Neutrophil (primary cell): Measurements from ENCODE around the gene TRHDE.

ENCODE experiments used
- H3K27ac ChIP-seq: fragments of 200-600 bp; sonication (generic); 2 replicates; pipeline ENCODE4 v1.5.1; 2016; ENCODE audit warnings: mild to moderate bottlenecking, moderate library complexity
- H3K27me3 ChIP-seq: fragments of 200-600 bp; sonication (generic); 2 replicates; pipeline ENCODE4 v1.6.0; 2016; ENCODE audit warnings: mild to moderate bottlenecking
- H3K36me3 ChIP-seq: fragments of 200-600 bp; sonication (generic); 2 replicates; pipeline ENCODE4 v1.5.1; 2017
- H3K4me1 ChIP-seq, 2 experiments: fragments of 200-600 bp in 1 of 2; sonication (generic) in 1 of 2; 1 replicate in 1 of 2; 2 replicates in 1 of 2; pipeline versions ENCODE4 v1.5.1 to v1.6.1; 2013 to 2016; ENCODE audit warnings: low read depth in 1 of 2, low read length in 1 of 2, mild to moderate bottlenecking in 1 of 2, moderate library complexity in 1 of 2; ENCODE audit not compliant: control insufficient read depth in 1 of 2, insufficient read depth in 1 of 2
- H3K4me3 ChIP-seq, 2 experiments: fragments of 200-600 bp in 1 of 2; sonication (generic) in 1 of 2; 1 replicate in 1 of 2; 2 replicates in 1 of 2; pipeline ENCODE4 v1.5.1; 2013 to 2016; ENCODE audit warnings: low read depth in 1 of 2, low read length in 1 of 2, mild to moderate bottlenecking in 1 of 2, moderate library complexity in 1 of 2
- H3K9me3 ChIP-seq: fragments of 200-600 bp; sonication (generic); 2 replicates; pipeline ENCODE4 v1.5.1; 2016
- CTCF ChIP-seq: fragments of 200-600 bp; sonication (generic); IDR thresholded peaks from 2 replicates; pipeline ENCODE4 v1.5.1; 2016; ENCODE audit warnings: antibody characterized with exemption

TRHDE gene

GRCh38 chr12:72256725-72257124 is 15.4 kb upstream of the TRHDE start:
- Histone ChIP-seq H3K27me3 (peaks cover 7% of the 10 kb centered on the region), H3K9me3 (no peaks in the 10 kb centered on the region), H3K4me3 (no peak overlapping the region), H3K27ac (no peak overlapping the region), H3K4me1 (no peaks in the 10 kb centered on the region), H3K36me3 (no peaks in the 10 kb centered on the region)
- no peak for TF ChIP-seq CTCF

- no peaks in the 10 kb centered on the region for H3K36me3 ChIP-seq
- no peaks in the 10 kb centered on the region for H3K9me3 ChIP-seq
- no peak overlapping the region for H3K4me3 ChIP-seq
- no peak overlapping the region for H3K27ac ChIP-seq
- H3K27me3 ChIP-seq, result peaks cover 34% of the 10 kb centered on the region
- no peak for TF ChIP-seq CTCF
- no peaks in the 10 kb centered on the region for H3K4me1 ChIP-seq
These were observed 10.3 kb upstream of the TRHDE start for GRCh38 chr12:72261885-72262284.

- H3K4me1 ChIP-seq, result no peaks in the 10 kb centered on the region
- H3K9me3 ChIP-seq, result no peaks in the 10 kb centered on the region
- H3K4me3 ChIP-seq, result no peak overlapping the region
- no peak overlapping the region for H3K27ac ChIP-seq
- peaks cover 61% of the 10 kb centered on the region for H3K27me3 ChIP-seq
- no peaks in the 10 kb centered on the region for H3K36me3 ChIP-seq
- no peak for TF ChIP-seq CTCF
These were observed 7.5 kb upstream of the TRHDE start for GRCh38 chr12:72264548-72265175.

- Histone ChIP-seq H3K4me3 (no peak overlapping the region), H3K9me3 (no peaks in the 10 kb centered on the region), H3K36me3 (no peaks in the 10 kb centered on the region), H3K27me3 (peaks cover 87% of the 10 kb centered on the region), H3K27ac (no peak overlapping the region), H3K4me1 (peaks cover 10 to 15% of the 10 kb centered on the region in 2 experiments)
- no peak for TF ChIP-seq CTCF
These were observed 4.2 kb upstream of the TRHDE start for GRCh38 chr12:72267974-72268373.

GRCh38 chr12:72268386-72268785 is 3.8 kb upstream of the TRHDE start:
- Histone ChIP-seq H3K27ac (no peak overlapping the region), H3K36me3 (no peaks in the 10 kb centered on the region), H3K27me3 (peaks cover 92% of the 10 kb centered on the region), H3K4me1 (peaks cover 14 to 19% of the 10 kb centered on the region in 2 experiments), H3K4me3 (no peak overlapping the region), H3K9me3 (no peaks in the 10 kb centered on the region)
- no peak for TF ChIP-seq CTCF
